Measurements from ENCODE around the gene FAS. TPM values are rescaled to one million over a fixed set of nuclear protein-coding genes. Genes with fewer than 3 reads are reported as not detected.
"Not testable (repeated sequence)": the region's sequence is repeated elsewhere in the genome, so short reads cannot be mapped to it uniquely, and the experiment has no call there.

The FAS gene
- total RNA-seq, 1 donor from 2014 or later = 36.1 TPM

- DNase-seq (ENCODE audit: low read depth) = no peak
- Histone ChIP-seq H3K27me3 (ENCODE audit: control insufficient read depth, insufficient read depth, low read length) (no peaks in the 10 kb centered on the region), H3K4me3 (ENCODE audit: low read depth, low read length) (no peak overlapping the region), H3K36me3 (ENCODE audit: control insufficient read depth, insufficient read depth, low read length) (peaks cover 5% of the 10 kb centered on the region)
- no peak for TF ChIP-seq CTCF (IDR thresholded peaks at IDR 0.05; ENCODE audit: insufficient read depth, low read length, severe bottlenecking)
- FAIRE-seq = no peak
Measured at GRCh38 chr10:89019569-89020327, 29.1 kb downstream of the FAS start.

GRCh38 chr10:89021526-89021925 is 30.9 kb downstream of the FAS start:
- H3K36me3 ChIP-seq (ENCODE audit: control insufficient read depth, insufficient read depth, low read length); DNase-seq (ENCODE audit: low read depth); H3K27me3 ChIP-seq (ENCODE audit: control insufficient read depth, insufficient read depth, low read length); H3K4me3 ChIP-seq (ENCODE audit: low read depth, low read length); FAIRE-seq: not testable (repeated sequence)

- H3K27me3 ChIP-seq (ENCODE audit: control insufficient read depth, insufficient read depth, low read length) = no peaks in the 10 kb centered on the region
- no peak for TF ChIP-seq CTCF (IDR thresholded peaks at IDR 0.05; ENCODE audit: insufficient read depth, low read length, severe bottlenecking)
- no peak overlapping the region for H3K4me3 ChIP-seq (ENCODE audit: low read depth, low read length)
- FAIRE-seq (no peak), DNase-seq (ENCODE audit: low read depth) (peak; percentile 87)
- peaks cover 2% of the 10 kb centered on the region for H3K36me3 ChIP-seq (ENCODE audit: control insufficient read depth, insufficient read depth, low read length)
Measured at GRCh38 chr10:89022734-89023133, 32.1 kb downstream of the FAS start.

- Histone ChIP-seq H3K27me3 (ENCODE audit: control insufficient read depth, insufficient read depth, low read length) (no peaks in the 10 kb centered on the region), H3K36me3 (ENCODE audit: control insufficient read depth, insufficient read depth, low read length) (no peaks in the 10 kb centered on the region), H3K4me3 (ENCODE audit: low read depth, low read length) (no peak overlapping the region)
- DNase-seq (ENCODE audit: low read depth) (no peak), FAIRE-seq (no peak)
- TF ChIP-seq CTCF (IDR thresholded peaks at IDR 0.05; ENCODE audit: insufficient read depth, low read length, severe bottlenecking) = no peak
Measured at GRCh38 chr10:89025453-89025852, 34.9 kb downstream of the FAS start.

- DNase-seq (ENCODE audit: low read depth) = no peak
- FAIRE-seq = no peak
- H3K4me3 ChIP-seq (ENCODE audit: low read depth, low read length) = no peak overlapping the region
- TF ChIP-seq CTCF (IDR thresholded peaks at IDR 0.05; ENCODE audit: insufficient read depth, low read length, severe bottlenecking) = no peak
- H3K36me3 ChIP-seq (ENCODE audit: control insufficient read depth, insufficient read depth, low read length) = no peaks in the 10 kb centered on the region
- no peaks in the 10 kb centered on the region for H3K27me3 ChIP-seq (ENCODE audit: control insufficient read depth, insufficient read depth, low read length)
Measured at GRCh38 chr10:89029181-89029580, 38.6 kb downstream of the FAS start.

GRCh38 chr10:89029785-89030437 is 39.3 kb downstream of the FAS start:
- Histone ChIP-seq H3K27me3 (ENCODE audit: control insufficient read depth, insufficient read depth, low read length) (no peaks in the 10 kb centered on the region), H3K4me3 (ENCODE audit: low read depth, low read length) (no peak overlapping the region), H3K36me3 (ENCODE audit: control insufficient read depth, insufficient read depth, low read length) (no peaks in the 10 kb centered on the region)
- FAIRE-seq (no peak), DNase-seq (ENCODE audit: low read depth) (peak; percentile 68)
- TF ChIP-seq CTCF (IDR thresholded peaks at IDR 0.05; ENCODE audit: insufficient read depth, low read length, severe bottlenecking) = peak; percentile 82
